ENCODE data around the gene SLC39A2.
"Not testable (repeated sequence)": the region's sequence is repeated elsewhere in the genome, so short reads cannot be mapped to it uniquely, and the experiment has no call there.

SLC39A2 gene, protein sequence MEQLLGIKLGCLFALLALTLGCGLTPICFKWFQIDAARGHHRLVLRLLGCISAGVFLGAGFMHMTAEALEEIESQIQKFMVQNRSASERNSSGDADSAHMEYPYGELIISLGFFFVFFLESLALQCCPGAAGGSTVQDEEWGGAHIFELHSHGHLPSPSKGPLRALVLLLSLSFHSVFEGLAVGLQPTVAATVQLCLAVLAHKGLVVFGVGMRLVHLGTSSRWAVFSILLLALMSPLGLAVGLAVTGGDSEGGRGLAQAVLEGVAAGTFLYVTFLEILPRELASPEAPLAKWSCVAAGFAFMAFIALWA

DNA sequence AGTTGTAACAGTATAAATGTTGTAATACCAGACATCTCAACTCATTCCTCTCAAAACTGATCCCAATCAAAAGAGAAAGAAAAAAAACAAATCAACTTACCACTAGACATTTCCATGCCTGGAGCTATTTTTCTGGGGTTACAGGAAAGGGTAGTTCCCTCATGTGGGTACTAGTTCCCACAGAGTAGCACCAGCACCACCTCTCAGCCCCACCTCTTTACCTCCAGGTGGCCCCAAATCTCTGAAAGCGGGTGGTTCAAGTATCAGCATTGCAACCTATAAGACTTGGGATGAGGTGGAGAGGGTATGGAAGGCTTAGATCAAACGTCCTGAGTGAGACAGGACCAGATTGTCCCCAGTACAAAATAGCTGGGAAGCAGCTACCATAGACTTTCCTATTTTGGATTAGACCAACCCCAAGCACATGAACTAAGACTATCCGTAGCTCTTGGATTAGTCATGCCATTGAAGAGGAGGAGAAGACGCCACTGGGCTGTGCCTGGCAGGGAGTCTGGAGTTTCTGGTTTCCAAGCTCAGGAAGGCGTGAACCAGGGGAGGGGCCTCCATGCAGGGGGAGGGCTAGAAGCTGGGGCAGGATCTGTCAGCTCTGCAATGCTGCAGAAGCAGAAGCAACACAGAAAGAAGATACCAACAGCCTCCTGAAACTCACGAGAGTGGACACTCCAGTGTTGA lies at the start of gene SLC39A2:
SLC39A2 (plus strand) TSS at position 620 of the 693 bp plus-strand sequence. CDS start 154 bp downstream, outside the sequence.
- TF ChIP-seq, protein P1, sequence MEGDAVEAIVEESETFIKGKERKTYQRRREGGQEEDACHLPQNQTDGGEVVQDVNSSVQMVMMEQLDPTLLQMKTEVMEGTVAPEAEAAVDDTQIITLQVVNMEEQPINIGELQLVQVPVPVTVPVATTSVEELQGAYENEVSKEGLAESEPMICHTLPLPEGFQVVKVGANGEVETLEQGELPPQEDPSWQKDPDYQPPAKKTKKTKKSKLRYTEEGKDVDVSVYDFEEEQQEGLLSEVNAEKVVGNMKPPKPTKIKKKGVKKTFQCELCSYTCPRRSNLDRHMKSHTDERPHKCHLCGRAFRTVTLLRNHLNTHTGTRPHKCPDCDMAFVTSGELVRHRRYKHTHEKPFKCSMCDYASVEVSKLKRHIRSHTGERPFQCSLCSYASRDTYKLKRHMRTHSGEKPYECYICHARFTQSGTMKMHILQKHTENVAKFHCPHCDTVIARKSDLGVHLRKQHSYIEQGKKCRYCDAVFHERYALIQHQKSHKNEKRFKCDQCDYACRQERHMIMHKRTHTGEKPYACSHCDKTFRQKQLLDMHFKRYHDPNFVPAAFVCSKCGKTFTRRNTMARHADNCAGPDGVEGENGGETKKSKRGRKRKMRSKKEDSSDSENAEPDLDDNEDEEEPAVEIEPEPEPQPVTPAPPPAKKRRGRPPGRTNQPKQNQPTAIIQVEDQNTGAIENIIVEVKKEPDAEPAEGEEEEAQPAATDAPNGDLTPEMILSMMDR (IDR thresholded peaks at IDR 0.05; ENCODE audit: borderline replicate concordance, insufficient read depth, low read depth, low read length) = no peak
- no peak within 1 kb of the TSS for H3K4me3 ChIP-seq (ENCODE audit: low read depth, low read length)

DNA sequence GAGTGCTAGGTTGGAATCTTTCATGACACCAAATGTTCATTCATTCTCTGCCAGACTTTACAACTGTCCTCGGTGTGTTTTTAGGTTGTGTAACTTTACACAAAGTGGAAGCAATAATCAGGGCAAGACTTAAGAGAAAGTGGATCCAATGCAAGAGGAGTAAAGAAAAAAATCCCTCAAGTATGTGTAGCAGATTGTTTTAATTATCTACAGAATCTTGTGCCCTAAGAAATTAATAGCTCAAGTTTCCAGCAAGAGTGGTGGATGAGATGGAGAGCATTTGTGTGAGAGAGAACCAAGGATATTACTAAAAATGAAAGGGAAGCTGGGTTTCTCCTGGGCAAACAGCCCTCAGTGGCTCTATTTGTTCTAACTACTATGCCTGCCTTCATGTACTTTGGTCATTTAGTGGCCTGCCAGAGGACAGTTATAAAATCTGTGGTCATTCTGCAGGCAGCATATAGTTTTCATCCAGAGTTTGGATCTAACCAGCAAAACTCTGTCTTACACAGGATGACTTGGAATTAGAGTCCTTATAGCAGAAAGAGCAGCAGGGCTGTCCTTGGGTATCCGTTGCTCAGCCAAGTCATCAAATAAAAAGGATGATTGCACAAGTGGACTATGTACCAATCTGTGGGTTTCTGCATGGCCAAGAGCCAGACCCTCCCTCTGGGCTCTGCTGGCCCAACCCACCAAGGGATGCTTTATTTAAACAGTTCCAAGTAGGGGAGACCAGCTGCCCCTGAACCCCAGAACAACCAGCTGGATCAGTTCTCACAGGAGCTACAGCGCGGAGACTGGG lies 44.2 kb upstream of the SLC39A2 start, which contains the start of gene RNASE2:
RNASE2 (plus strand) TSS at position 752 of the 802 bp plus-strand sequence. CDS start 285 bp downstream, outside the sequence.
- not testable (repeated sequence) for H3K4me3 ChIP-seq (ENCODE audit: low read depth, low read length)

DNA sequence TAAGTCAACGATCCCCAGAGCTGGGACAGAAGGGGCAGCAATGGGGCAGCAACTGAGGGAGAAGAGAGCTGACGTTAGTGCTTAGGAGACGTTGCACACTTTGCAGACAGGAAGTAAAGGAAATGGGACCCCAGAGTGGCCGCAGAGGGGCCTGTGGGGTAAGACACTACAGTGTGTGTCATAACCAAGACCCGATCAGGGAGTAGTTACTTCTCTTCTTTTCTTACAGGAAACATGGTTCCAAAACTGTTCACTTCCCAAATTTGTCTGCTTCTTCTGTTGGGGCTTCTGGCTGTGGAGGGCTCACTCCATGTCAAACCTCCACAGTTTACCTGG lies 43.6 kb upstream of the SLC39A2 start:
- not testable (repeated sequence) for H3K4me3 ChIP-seq (ENCODE audit: low read depth, low read length)

DNA sequence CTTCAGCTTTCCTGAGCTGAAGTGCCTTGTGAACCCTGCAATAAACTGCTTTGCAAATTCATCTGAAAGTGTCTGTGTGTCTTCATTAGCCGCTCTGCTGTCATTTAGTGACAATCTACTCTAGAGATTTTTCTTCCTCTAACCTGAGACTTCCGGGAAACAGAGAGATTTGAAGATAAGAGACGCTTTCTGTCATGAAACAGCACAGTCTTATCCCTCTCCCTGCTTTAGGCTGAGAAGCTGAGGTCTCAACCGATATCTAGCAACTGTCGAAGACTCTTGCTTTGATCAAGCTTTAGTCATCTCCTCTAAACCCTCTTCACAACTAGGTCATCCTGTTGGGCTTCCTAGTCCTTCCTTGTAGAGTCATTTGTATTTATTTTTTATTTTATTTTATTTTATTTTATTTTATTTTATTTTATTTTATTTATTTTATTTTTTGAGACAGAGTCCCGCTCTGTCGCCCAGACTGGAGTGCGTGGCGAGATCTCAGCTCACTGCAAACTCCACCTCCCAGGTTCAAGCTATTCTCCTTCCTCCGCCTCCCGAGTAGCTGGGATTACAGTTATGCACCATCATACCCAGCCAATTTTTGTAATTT lies 42.6 kb upstream of the SLC39A2 start:
- H3K4me3 ChIP-seq (ENCODE audit: low read depth, low read length) = no peak overlapping the region
- TF ChIP-seq, protein P1 (IDR thresholded peaks at IDR 0.05; ENCODE audit: borderline replicate concordance, insufficient read depth, low read depth, low read length) = no peak

DNA sequence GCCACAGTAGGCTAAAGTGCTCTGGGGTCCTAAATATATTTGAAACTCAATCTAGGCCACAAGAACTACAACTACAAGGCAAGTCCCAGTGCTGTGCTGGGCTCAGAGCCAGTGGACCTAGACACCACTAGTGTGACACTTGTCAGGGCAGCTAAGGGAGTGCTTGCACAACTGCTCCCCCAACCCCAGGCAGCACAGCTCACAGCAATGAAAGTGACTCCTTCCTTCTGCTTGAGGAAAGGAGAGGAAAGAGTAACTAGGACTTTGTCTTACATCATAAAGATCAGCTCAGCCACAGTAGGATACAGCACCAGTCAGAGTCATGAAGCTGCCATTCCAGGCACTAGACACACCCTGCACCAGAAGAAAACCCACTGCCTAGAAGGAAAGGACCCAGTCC lies 40.1 kb upstream of the SLC39A2 start:
- H3K4me3 ChIP-seq (ENCODE audit: low read depth, low read length) = not testable (repeated sequence)

DNA sequence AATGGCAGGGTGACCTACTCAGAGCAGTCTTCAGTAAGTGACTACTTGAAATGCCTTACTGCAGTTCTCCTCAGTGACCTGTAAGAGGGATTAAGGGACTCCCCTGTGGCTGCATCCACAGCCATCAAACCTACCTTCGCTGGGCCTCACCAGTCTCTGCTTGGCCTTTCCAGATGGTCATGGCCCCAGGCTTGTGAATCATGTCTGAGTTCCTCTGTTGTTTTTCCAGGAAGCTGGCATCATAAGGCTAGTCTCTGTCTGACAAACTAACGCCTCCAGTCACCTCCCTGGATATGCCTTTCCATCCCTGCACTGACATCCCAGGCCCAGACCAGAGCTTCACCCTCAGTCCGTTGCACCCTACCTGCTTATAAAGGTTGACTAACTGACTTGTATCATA lies 29.8 kb upstream of the SLC39A2 start:
- TF ChIP-seq, protein P1 (IDR thresholded peaks at IDR 0.05; ENCODE audit: borderline replicate concordance, insufficient read depth, low read depth, low read length) = no peak

DNA sequence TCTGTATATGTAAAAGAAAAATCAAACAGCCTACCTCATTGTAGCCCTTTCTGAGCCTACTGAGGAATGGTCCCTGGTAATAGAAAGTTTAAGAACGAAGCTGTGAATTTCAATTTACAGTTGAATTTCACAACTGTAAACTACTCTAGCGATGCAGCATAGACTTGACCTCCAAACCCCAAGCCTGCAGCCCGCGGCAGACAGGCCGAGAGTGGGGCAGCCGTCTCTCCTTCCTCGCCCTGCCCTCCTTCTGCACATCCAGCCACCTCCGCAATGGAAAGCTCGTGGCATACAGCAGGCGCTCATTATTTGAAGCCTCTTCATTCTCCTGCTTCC lies 28.5 kb upstream of the SLC39A2 start:
- TF ChIP-seq, protein P1 (IDR thresholded peaks at IDR 0.05; ENCODE audit: borderline replicate concordance, insufficient read depth, low read depth, low read length) = no peak
- H3K4me3 ChIP-seq (ENCODE audit: low read depth, low read length) = peak overlapping the region; percentile 40

More for the DNA sequence above, 29.8 kb upstream of the SLC39A2 start:
- H3K4me3 ChIP-seq (ENCODE audit: low read depth, low read length) = no peak overlapping the region

DNA sequence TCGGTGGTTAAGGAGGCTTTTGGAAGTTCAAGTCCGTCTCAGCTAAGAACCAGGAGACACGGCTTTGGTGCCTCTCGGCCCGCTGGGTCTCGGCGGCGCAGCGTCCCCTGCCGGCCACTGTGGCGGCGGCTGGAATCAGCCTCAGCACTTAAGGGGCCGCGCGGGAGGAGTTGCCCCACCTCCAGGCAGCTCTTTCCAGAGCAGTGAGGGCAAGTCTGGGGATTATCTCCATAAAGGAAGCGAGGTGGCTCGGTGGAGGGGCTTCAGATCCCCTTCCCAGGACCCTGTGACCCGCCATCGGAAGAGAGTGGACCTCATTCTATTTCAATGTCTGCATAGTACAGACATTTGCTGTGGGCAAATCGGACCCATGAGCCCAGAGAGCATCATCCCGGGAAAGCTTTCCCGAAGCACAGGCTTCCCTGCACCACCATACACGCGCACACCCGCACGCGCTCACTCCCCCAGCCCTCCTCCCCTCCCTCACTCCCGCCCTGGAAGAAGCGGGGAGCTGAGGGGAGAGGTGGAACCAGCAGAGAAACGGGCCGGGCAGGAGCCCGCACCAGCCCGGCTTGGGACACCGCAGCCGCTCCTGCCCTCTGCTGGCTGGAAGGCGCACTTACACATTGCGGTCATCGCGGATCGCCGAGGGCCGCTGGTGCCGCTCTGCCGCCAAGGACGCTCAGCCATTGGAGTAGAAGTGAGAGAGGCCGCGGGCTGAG lies 27.9 kb upstream of the SLC39A2 start:
- peak overlapping the region; percentile 40 for H3K4me3 ChIP-seq (ENCODE audit: low read depth, low read length)
- TF ChIP-seq, protein P1 (IDR thresholded peaks at IDR 0.05; ENCODE audit: borderline replicate concordance, insufficient read depth, low read depth, low read length) = peak; percentile 99

Measured in GM12875 (cell line).